Measurements from ENCODE around the gene EYS. TPM values are rescaled to one million over a fixed set of nuclear protein-coding genes. Genes with fewer than 3 reads are reported as not detected.

The EYS gene
- polyA plus RNA-seq, 1 of the 3 experiments (the other 2 are of a cell fraction): 0.05 TPM

- DNase-seq: no peak
- H3K4me2 ChIP-seq: no peak overlapping the region
- no peaks in the 10 kb centered on the region for H3K9me2 ChIP-seq
- WGBS (ENCODE audit: low lambda C conversion rate): 24% methylated on average over 1 of the region's 1 CpG
- H3K9ac ChIP-seq: no peak overlapping the region
- CTCF ChIA-PET: no interaction called here
- POLR2A ChIA-PET: no interaction called here
- no peaks in the 10 kb centered on the region for H3K36me3 ChIP-seq (replicated peaks in 1 of 2; ENCODE audit: control insufficient read depth in 1 of 2, insufficient read depth in 2 of 2, low read length in 1 of 2)
- no peaks in the 10 kb centered on the region for H4K20me1 ChIP-seq (ENCODE audit: insufficient read depth)
- peaks cover 0 to 6% of the 10 kb centered on the region in 2 experiments; a peak in 2 of 4 replicates for H3K4me1 ChIP-seq (ENCODE audit: control insufficient read depth in 1 of 2, insufficient read depth in 2 of 2, low read depth in 1 of 2, low read length in 1 of 2)
- no peaks in the 10 kb centered on the region for H3K79me2 ChIP-seq (ENCODE audit: insufficient read depth)
- H3K9me3 ChIP-seq: no peaks in the 10 kb centered on the region
- no peak for TF ChIP-seq TAF1 (IDR thresholded peaks at IDR 0.05; ENCODE audit: borderline replicate concordance, low read depth, low read length)
- TF ChIP-seq CHD2 (IDR thresholded peaks at IDR 0.05; ENCODE audit: low read length, partially characterized antibody): no peak
- TF ChIP-seq, protein P1, sequence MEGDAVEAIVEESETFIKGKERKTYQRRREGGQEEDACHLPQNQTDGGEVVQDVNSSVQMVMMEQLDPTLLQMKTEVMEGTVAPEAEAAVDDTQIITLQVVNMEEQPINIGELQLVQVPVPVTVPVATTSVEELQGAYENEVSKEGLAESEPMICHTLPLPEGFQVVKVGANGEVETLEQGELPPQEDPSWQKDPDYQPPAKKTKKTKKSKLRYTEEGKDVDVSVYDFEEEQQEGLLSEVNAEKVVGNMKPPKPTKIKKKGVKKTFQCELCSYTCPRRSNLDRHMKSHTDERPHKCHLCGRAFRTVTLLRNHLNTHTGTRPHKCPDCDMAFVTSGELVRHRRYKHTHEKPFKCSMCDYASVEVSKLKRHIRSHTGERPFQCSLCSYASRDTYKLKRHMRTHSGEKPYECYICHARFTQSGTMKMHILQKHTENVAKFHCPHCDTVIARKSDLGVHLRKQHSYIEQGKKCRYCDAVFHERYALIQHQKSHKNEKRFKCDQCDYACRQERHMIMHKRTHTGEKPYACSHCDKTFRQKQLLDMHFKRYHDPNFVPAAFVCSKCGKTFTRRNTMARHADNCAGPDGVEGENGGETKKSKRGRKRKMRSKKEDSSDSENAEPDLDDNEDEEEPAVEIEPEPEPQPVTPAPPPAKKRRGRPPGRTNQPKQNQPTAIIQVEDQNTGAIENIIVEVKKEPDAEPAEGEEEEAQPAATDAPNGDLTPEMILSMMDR (IDR thresholded peaks at IDR 0.05): no peak
- no peak for TF ChIP-seq MEF2A (IDR thresholded peaks at IDR 0.05; ENCODE audit: borderline replicate concordance, low read depth)
- no peak for TF ChIP-seq GABPA (IDR thresholded peaks at IDR 0.05; ENCODE audit: low read depth)
- no peak for TF ChIP-seq FOSL2 (IDR thresholded peaks at IDR 0.05; ENCODE audit: borderline replicate concordance, low read depth)
- TF ChIP-seq POLR2AphosphoS5 (IDR thresholded peaks at IDR 0.05; ENCODE audit: low read depth, low read length): no peak
- TF ChIP-seq SMC3 (IDR thresholded peaks at IDR 0.05; ENCODE audit: low read depth, low read length): no peak
- no peak for TF ChIP-seq JUND (IDR thresholded peaks at IDR 0.05)
- no peak for TF ChIP-seq TCF12 (IDR thresholded peaks at IDR 0.05)
- no peak for TF ChIP-seq TEAD4 (IDR thresholded peaks at IDR 0.05; ENCODE audit: borderline replicate concordance, insufficient read depth)
- TF ChIP-seq, protein P2, sequence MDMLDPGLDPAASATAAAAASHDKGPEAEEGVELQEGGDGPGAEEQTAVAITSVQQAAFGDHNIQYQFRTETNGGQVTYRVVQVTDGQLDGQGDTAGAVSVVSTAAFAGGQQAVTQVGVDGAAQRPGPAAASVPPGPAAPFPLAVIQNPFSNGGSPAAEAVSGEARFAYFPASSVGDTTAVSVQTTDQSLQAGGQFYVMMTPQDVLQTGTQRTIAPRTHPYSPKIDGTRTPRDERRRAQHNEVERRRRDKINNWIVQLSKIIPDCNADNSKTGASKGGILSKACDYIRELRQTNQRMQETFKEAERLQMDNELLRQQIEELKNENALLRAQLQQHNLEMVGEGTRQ (IDR thresholded peaks at IDR 0.05; ENCODE audit: borderline replicate concordance, low read depth, low read length): no peak
- H2AFZ ChIP-seq (ENCODE audit: low read depth): no peak overlapping the region
- no peaks in the 10 kb centered on the region for H3F3A ChIP-seq (replicated peaks; ENCODE audit: insufficient read depth)
- H3K27me3 ChIP-seq (ENCODE audit: insufficient read depth): no peaks in the 10 kb centered on the region
- no peak overlapping the region for H3K27ac ChIP-seq (ENCODE audit: low read depth in 2 of 2, low read length in 1 of 2)
- no peak overlapping the region for H3K4me3 ChIP-seq (ENCODE audit: low read depth in 2 of 2, low read length in 1 of 2)
Observed at GRCh38 chr6:64037427-64037826, 1669.6 kb downstream of the EYS start.

DNA sequence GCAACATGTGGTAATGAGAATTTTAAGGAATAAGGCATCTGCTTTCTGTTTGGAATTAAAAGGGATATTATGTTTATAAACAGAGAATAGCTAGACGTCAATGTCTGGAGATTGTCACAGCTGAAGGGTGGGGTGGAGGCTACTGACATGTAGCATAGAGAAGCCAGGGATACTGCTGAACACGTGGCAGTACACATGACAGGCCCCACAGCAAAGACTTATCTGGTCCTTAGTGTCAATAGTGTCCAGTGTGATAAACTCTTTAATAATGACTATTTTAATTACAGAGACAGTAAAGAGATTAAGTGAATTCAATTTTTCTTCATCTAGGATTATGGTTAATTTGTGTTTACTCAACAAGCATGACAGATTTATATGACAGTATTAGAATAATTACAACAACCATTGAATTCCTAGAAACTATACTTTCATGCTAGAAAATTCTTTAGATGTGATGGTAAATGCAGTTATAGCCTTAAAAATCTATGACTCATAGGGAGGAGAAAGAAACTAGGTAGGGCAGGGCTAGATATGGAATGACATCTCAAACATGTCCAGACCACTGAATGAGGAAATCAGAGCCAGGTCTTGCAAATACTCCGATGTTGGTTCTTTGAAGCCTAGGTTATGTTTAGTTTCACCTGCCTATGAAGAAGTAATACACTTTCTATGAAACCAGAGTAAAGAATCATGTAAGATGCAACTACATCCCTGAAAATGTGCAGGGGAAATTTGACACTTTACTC lies 1671.9 kb downstream of the EYS start:
- Histone ChIP-seq H4K20me1 (ENCODE audit: insufficient read depth) (no peaks in the 10 kb centered on the region), H3K9me3 (no peaks in the 10 kb centered on the region), H3K4me2 (no peak overlapping the region), H3K4me1 (ENCODE audit: control insufficient read depth in 1 of 2, insufficient read depth in 2 of 2, low read depth in 1 of 2, low read length in 1 of 2) (peaks cover 0 to 6% of the 10 kb centered on the region in 2 experiments; a peak in 2 of 4 replicates), H3K9me2 (no peaks in the 10 kb centered on the region), H3K27me3 (ENCODE audit: insufficient read depth) (no peaks in the 10 kb centered on the region), H3K27ac (ENCODE audit: low read depth in 2 of 2, low read length in 1 of 2) (peak overlapping the region in 1 of 2 experiments; percentile 50; a peak in 1 of 4 replicates), H3K4me3 (ENCODE audit: low read depth in 2 of 2, low read length in 1 of 2) (no peak overlapping the region), H3K36me3 (replicated peaks in 1 of 2; ENCODE audit: control insufficient read depth in 1 of 2, insufficient read depth in 2 of 2, low read length in 1 of 2) (no peaks in the 10 kb centered on the region), H3K9ac (no peak overlapping the region), H2AFZ (ENCODE audit: low read depth) (no peak overlapping the region), H3K79me2 (ENCODE audit: insufficient read depth) (no peaks in the 10 kb centered on the region), H3F3A (replicated peaks; ENCODE audit: insufficient read depth) (no peaks in the 10 kb centered on the region)
- 30% methylated on average over 3 of the region's 3 CpGs for WGBS (ENCODE audit: low lambda C conversion rate)
- 0 out of 2 replicates have a peak, but pooled peaks have one; percentile 6 for TF ChIP-seq JUND (IDR thresholded peaks at IDR 0.05)
- TF ChIP-seq POLR2AphosphoS5 (IDR thresholded peaks at IDR 0.05; ENCODE audit: low read depth, low read length): no peak
- 0 out of 2 replicates have a peak, but pooled peaks have one; percentile 6 for TF ChIP-seq FOSL2 (IDR thresholded peaks at IDR 0.05; ENCODE audit: borderline replicate concordance, low read depth)
- POLR2A ChIA-PET: no interaction called here
- CTCF ChIA-PET: no interaction called here
- no peak for DNase-seq

Data from SK-N-SH (cell line).